22Rv1 (cell line): Measurements from ENCODE around the gene CPA1.

Experiments
- ZFX ChIP-seq: fragments of 450-650 bp; IDR thresholded peaks from 2 replicates; pipeline ENCODE4 v1.6.1; 2017; ENCODE audit warnings: antibody characterized with exemption, borderline replicate concordance
- TF ChIP-seq, protein P1 (sequence below): fragments of 450-650 bp; IDR thresholded peaks from 2 replicates; pipeline ENCODE4 v1.5.1; 2017; ENCODE audit warnings: mild to moderate bottlenecking

DNA sequence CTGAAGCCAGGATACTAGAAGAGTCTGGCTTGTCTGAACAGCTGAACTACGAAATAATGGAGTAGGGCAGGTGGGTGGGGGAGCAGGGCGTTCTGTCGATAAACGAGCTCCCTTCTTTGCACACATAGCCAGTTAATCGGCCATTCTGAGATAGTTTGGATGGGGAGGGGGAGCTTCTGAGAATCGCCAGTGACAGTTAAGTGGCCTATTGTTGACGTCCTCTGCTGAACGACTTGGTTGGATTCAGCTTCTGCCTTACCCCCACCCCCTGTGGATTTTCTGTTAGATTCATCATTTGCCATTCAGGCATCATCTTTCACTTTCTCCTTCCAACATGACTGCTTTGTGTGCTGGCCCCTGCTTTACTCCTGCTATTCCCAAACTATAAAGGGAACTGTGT is 35.2 kb upstream of the CPA1 start:
- TF ChIP-seq, protein P1, sequence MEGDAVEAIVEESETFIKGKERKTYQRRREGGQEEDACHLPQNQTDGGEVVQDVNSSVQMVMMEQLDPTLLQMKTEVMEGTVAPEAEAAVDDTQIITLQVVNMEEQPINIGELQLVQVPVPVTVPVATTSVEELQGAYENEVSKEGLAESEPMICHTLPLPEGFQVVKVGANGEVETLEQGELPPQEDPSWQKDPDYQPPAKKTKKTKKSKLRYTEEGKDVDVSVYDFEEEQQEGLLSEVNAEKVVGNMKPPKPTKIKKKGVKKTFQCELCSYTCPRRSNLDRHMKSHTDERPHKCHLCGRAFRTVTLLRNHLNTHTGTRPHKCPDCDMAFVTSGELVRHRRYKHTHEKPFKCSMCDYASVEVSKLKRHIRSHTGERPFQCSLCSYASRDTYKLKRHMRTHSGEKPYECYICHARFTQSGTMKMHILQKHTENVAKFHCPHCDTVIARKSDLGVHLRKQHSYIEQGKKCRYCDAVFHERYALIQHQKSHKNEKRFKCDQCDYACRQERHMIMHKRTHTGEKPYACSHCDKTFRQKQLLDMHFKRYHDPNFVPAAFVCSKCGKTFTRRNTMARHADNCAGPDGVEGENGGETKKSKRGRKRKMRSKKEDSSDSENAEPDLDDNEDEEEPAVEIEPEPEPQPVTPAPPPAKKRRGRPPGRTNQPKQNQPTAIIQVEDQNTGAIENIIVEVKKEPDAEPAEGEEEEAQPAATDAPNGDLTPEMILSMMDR: no peak
- no peak for TF ChIP-seq ZFX
